ENCODE measurements around the gene DDRGK1.

DDRGK1 gene

DNA sequence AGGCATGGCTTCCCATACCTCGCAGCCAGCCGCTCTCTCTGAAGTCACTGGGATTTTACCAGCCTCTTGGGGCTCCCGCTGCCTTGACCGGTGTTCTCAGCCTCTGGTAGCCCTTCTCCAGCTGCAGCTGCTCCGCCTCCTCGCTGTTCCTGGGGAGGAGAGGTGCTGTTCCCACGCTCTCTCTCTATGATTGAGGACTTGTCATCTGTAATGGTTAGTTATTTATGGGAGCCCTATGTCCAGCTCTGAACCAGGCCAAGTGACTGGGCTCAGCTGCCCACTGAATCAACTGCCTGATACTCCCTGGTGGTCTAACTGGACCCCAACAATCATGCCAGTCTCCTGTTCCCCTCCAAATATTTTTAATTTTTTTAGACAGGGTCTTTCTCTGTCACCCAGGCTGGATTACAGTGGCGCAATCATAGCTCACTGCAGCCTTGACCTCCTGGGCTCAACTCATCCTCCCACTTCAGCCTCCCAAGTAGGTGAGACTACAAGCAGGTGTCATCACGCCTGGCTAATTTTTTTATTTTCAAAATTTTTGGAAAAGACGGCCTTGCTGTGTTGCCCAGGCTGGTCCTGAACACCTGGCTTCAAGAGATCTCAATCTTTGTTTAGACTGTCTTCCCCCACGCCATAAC is 39.4 kb upstream of the DDRGK1 start:
- Histone ChIP-seq H3K27me3 (replicated peaks; ENCODE audit: insufficient read depth, low read length) (peaks cover 47% of the 10 kb centered on the region), H3K9ac (ENCODE audit: low read length) (no peak overlapping the region), H4K20me1 (ENCODE audit: insufficient read depth, low read length) (no peaks in the 10 kb centered on the region), H3K4me1 (ENCODE audit: low read length) (0 out of 2 replicates have a peak, but pooled peaks cover 3% of the 10 kb centered on the region), H3K4me2 (ENCODE audit: low read depth, low read length) (no peak overlapping the region), H3K27ac (ENCODE audit: low read length) (no peak overlapping the region), H3F3A (ENCODE audit: insufficient read depth, low read length) (no peaks in the 10 kb centered on the region), H3K9me2 (replicated peaks; ENCODE audit: insufficient read depth, low read length) (no peaks in the 10 kb centered on the region), H3K9me3 (replicated peaks; ENCODE audit: insufficient read depth, low read length) (no peaks in the 10 kb centered on the region), H3K36me3 (replicated peaks; ENCODE audit: insufficient read depth, low read length) (no peaks in the 10 kb centered on the region), H2AFZ (ENCODE audit: low read length) (no peak overlapping the region), H3K79me2 (ENCODE audit: low read length) (no peaks in the 10 kb centered on the region), H3K4me3 (ENCODE audit: low read length) (no peak overlapping the region)
- DNase-seq = no peak
- no peak for TF ChIP-seq EZH2 (optimal IDR thresholded peaks at IDR 0.05; ENCODE audit: low read depth, low read length)

DNA sequence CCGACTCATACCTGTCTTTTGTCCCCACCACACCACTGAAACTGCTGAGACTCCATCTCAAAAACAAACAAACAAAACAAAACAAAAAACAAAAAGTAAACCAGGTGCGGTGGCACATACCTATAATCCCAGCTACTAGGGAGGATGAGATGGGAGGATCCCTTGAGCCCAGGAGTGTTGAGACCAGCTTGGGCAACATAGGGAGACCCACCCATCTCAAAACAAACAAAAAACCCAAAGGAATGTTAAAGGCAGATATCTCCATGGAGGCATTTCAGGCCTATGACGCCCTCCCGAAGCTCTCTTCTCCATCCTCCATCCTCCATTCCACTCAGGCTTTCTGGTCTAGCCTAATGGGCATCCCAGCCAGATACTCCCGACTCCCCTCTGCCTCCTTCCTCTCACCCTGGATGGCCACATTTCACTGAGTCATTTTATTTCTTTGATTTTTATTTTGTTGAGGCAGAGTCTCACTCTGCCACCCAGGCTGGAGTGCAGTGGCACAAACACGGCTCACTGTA is 37.8 kb upstream of the DDRGK1 start:
- Histone ChIP-seq H2AFZ (ENCODE audit: low read length) (no peak overlapping the region), H3K9me2 (replicated peaks; ENCODE audit: insufficient read depth, low read length) (no peaks in the 10 kb centered on the region), H3K4me2 (ENCODE audit: low read depth, low read length) (no peak overlapping the region), H3K9ac (ENCODE audit: low read length) (no peak overlapping the region), H3K4me1 (ENCODE audit: low read length) (0 out of 2 replicates have a peak, but pooled peaks cover 3% of the 10 kb centered on the region), H3K4me3 (ENCODE audit: low read length) (no peak overlapping the region), H3K36me3 (replicated peaks; ENCODE audit: insufficient read depth, low read length) (no peaks in the 10 kb centered on the region), H3K79me2 (ENCODE audit: low read length) (no peaks in the 10 kb centered on the region), H3F3A (ENCODE audit: insufficient read depth, low read length) (no peaks in the 10 kb centered on the region), H3K27me3 (replicated peaks; ENCODE audit: insufficient read depth, low read length) (peaks cover 47% of the 10 kb centered on the region), H3K9me3 (replicated peaks; ENCODE audit: insufficient read depth, low read length) (no peaks in the 10 kb centered on the region), H3K27ac (ENCODE audit: low read length) (no peak overlapping the region), H4K20me1 (ENCODE audit: insufficient read depth, low read length) (no peaks in the 10 kb centered on the region)
- TF ChIP-seq EZH2 (optimal IDR thresholded peaks at IDR 0.05; ENCODE audit: low read depth, low read length) (no peak), EZH2phosphoT487 (IDR thresholded peaks at IDR 0.05; ENCODE audit: low read length) (no peak), CTCF (IDR thresholded peaks at IDR 0.05; ENCODE audit: low read length) (no peak)
- no peak for DNase-seq

GRCh38 chr20:3240776-3241363 is 36.4 kb upstream of the DDRGK1 start:
- no peaks in the 10 kb centered on the region for H3F3A ChIP-seq (ENCODE audit: insufficient read depth, low read length)
- peaks cover 53% of the 10 kb centered on the region for H3K27me3 ChIP-seq (replicated peaks; ENCODE audit: insufficient read depth, low read length)
- no peaks in the 10 kb centered on the region for H3K9me3 ChIP-seq (replicated peaks; ENCODE audit: insufficient read depth, low read length)
- H3K4me2 ChIP-seq (ENCODE audit: low read depth, low read length) = no peak overlapping the region
- 0 out of 2 replicates have a peak, but pooled peaks cover 3% of the 10 kb centered on the region for H3K4me1 ChIP-seq (ENCODE audit: low read length)
- H3K36me3 ChIP-seq (replicated peaks; ENCODE audit: insufficient read depth, low read length) = no peaks in the 10 kb centered on the region
- H3K79me2 ChIP-seq (ENCODE audit: low read length) = no peaks in the 10 kb centered on the region
- no peak overlapping the region for H3K4me3 ChIP-seq (ENCODE audit: low read length)
- H4K20me1 ChIP-seq (ENCODE audit: insufficient read depth, low read length) = no peaks in the 10 kb centered on the region
- H3K9me2 ChIP-seq (replicated peaks; ENCODE audit: insufficient read depth, low read length) = no peaks in the 10 kb centered on the region
- DNase-seq = no peak
- no peak overlapping the region for H3K27ac ChIP-seq (ENCODE audit: low read length)
- no peak overlapping the region for H3K9ac ChIP-seq (ENCODE audit: low read length)
- no peak for TF ChIP-seq EZH2phosphoT487 (IDR thresholded peaks at IDR 0.05; ENCODE audit: low read length)
- no peak for TF ChIP-seq CTCF (IDR thresholded peaks at IDR 0.05; ENCODE audit: low read length)
- no peak for TF ChIP-seq EZH2 (optimal IDR thresholded peaks at IDR 0.05; ENCODE audit: low read depth, low read length)
- H2AFZ ChIP-seq (ENCODE audit: low read length) = no peak overlapping the region

Data from MM.1S (cell line).